Hepatocyte (in vitro differentiated cells): ENCODE results near the gene TAPBPL.

Source experiments
- EZH2phosphoT487 ChIP-seq: fragments of 200-600 bp; sonication (generic); IDR thresholded peaks from one replicate; pipeline ENCODE4 v1.6.1; 2018; ENCODE audit warnings: antibody characterized with exemption, mild to moderate bottlenecking, low read depth, moderate library complexity; ENCODE audit not compliant: unreplicated experiment, severe bottlenecking
- TF ChIP-seq, protein P1 (sequence below): fragments of 200-600 bp; sonication (generic); IDR thresholded peaks from 2 replicates; pipeline ENCODE4 v1.5.1; 2016; ENCODE audit warnings: antibody characterized with exemption, mild to moderate bottlenecking; ENCODE audit not compliant: poor library complexity

- TF ChIP-seq, protein P1, sequence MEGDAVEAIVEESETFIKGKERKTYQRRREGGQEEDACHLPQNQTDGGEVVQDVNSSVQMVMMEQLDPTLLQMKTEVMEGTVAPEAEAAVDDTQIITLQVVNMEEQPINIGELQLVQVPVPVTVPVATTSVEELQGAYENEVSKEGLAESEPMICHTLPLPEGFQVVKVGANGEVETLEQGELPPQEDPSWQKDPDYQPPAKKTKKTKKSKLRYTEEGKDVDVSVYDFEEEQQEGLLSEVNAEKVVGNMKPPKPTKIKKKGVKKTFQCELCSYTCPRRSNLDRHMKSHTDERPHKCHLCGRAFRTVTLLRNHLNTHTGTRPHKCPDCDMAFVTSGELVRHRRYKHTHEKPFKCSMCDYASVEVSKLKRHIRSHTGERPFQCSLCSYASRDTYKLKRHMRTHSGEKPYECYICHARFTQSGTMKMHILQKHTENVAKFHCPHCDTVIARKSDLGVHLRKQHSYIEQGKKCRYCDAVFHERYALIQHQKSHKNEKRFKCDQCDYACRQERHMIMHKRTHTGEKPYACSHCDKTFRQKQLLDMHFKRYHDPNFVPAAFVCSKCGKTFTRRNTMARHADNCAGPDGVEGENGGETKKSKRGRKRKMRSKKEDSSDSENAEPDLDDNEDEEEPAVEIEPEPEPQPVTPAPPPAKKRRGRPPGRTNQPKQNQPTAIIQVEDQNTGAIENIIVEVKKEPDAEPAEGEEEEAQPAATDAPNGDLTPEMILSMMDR, result no peak
- no peak for TF ChIP-seq EZH2phosphoT487
These were observed 12.0 kb downstream of the TAPBPL start for GRCh38 chr12:6463858-6464257.
